ENCODE measurements around the gene TASOR2. TPM values are rescaled to one million over a fixed set of nuclear protein-coding genes. Genes with fewer than 3 reads are reported as not detected.

The TASOR2 gene
- total and polyA plus RNA-seq, 4 experiments from 2014 or later, result 4.8 to 85.7 (median 42.5) TPM

DNA sequence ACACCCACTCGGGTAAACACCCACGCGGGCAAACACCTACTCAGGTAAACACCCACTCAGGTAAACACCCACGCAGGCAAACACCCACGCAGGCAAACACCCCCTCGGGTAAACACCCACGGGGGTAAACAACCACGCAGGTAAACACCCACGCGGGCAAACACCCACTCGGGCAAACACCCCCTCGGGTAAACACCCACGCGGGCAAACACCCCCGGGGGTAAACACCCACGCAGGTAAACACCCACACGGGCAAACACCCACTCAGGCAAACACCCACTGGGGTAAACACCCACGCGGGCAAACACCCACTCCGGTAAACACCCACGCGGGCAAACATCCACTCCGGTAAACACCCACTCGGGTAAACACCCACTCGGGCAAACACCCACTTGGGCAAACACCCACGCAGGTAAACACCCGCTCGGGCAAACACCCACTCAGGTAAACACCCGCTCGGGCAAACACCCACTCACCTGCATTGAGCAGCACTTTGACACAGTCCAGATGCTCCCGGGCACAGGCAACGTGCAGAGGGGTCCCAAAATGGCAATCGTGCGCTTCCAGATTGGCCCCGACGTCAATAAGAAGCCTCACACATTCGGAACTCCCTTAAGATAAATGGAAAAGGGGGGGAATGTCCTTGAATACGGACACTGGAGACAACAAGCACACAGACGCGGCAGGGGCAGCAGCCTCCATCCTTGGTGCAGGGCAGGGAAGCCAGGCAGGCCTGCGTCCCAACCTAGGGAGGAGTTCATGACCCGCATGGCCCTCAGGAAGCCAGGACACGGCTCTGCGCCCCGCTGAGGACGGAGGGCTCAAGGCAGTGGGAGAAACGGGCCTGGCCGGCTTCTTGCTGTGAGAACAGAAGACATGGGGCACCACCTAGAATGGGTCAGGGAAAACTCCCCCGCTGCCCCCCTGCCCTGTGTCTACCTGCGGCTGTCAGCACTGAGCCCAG lies 35.9 kb upstream of the TASOR2 start:
- Histone ChIP-seq H3K4me1 (ENCODE audit: insufficient read depth, low read length) (no peaks in the 10 kb centered on the region), H3K9me3 (ENCODE audit: control insufficient read depth in 1 of 2, low read length in 2 of 2) (no peaks in the 10 kb centered on the region), H3K36me3 (ENCODE audit: insufficient read depth, low read length) (peaks cover 4% of the 10 kb centered on the region), H3K27ac (ENCODE audit: low read depth, low read length) (no peak overlapping the region), H3K4me3 (ENCODE audit: low read length in 2 of 2) (no peak overlapping the region), H3K27me3 (ENCODE audit: insufficient read depth, low read length) (no peaks in the 10 kb centered on the region)
- Mint-ChIP-seq H3K27ac (no peak overlapping the region), H3K9me3 (no peaks in the 10 kb centered on the region), H3K36me3 (peaks cover 27% of the 10 kb centered on the region in 2 donors), H3K4me1 (peaks cover 0 to 4% (median 0%) of the 10 kb centered on the region in 4 donors), H3K27me3 (no peaks in the 10 kb centered on the region), H3K4me3 (no peak overlapping the region)
- intact Hi-C loops (cut with micrococcal nuclease), result no loop called here
- ChIA-PET POLR2A (ENCODE audit: partially characterized antibody) (no interaction called here), CTCF (ENCODE audit: partially characterized antibody) (no interaction called here)
- DNase-seq, result no peak

DNA sequence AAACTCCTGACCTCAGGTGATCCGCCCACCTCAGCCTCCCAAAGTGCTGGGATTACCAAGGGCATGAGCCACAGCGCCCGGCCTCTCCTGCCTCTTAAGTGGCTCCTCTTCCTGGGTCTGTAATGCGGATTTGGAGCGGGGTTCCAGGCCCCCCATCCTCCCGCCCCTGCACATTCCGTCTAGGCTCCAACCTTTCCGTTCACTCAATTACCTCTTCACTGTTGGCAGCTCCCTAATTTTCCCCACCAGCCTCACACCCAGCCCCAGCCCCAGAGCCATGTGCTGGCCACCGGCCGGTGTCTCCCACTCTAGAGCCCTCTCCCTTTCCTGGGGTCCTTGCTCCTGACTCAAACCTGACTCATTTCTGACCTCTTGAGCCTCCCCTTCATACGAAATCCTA lies 34.9 kb upstream of the TASOR2 start:
- peaks cover 0 to 6% (median 0%) of the 10 kb centered on the region in 4 donors for H3K4me1 Mint-ChIP-seq
- Histone ChIP-seq H3K4me3 (ENCODE audit: low read length in 2 of 2) (no peak overlapping the region), H3K9me3 (ENCODE audit: control insufficient read depth in 1 of 2, low read length in 2 of 2) (no peaks in the 10 kb centered on the region), H3K27ac (ENCODE audit: low read depth, low read length) (no peak overlapping the region), H3K36me3 (ENCODE audit: insufficient read depth, low read length) (peaks cover 4% of the 10 kb centered on the region), H3K27me3 (ENCODE audit: insufficient read depth, low read length) (no peaks in the 10 kb centered on the region), H3K4me1 (ENCODE audit: insufficient read depth, low read length) (no peaks in the 10 kb centered on the region)
- intact Hi-C loops (cut with micrococcal nuclease), result no loop called here
- H3K4me3 Mint-ChIP-seq, result no peak overlapping the region
- CTCF ChIA-PET (ENCODE audit: partially characterized antibody), result interaction anchor here (1.4 to 1.7 kb wide), 2 partner anchors 20 to 27 kb away, joined by 4 read pairs; no protein-coding TSS in a partner anchor
- H3K27me3 Mint-ChIP-seq, result no peaks in the 10 kb centered on the region
- H3K27ac Mint-ChIP-seq, result peak overlapping the region in 1 of 7 donors; percentile 71
- no peak for DNase-seq
- H3K36me3 Mint-ChIP-seq, result peaks cover 21 to 24% of the 10 kb centered on the region in 2 donors
- POLR2A ChIA-PET (ENCODE audit: partially characterized antibody), result no interaction called here
- H3K9me3 Mint-ChIP-seq, result no peaks in the 10 kb centered on the region

DNA sequence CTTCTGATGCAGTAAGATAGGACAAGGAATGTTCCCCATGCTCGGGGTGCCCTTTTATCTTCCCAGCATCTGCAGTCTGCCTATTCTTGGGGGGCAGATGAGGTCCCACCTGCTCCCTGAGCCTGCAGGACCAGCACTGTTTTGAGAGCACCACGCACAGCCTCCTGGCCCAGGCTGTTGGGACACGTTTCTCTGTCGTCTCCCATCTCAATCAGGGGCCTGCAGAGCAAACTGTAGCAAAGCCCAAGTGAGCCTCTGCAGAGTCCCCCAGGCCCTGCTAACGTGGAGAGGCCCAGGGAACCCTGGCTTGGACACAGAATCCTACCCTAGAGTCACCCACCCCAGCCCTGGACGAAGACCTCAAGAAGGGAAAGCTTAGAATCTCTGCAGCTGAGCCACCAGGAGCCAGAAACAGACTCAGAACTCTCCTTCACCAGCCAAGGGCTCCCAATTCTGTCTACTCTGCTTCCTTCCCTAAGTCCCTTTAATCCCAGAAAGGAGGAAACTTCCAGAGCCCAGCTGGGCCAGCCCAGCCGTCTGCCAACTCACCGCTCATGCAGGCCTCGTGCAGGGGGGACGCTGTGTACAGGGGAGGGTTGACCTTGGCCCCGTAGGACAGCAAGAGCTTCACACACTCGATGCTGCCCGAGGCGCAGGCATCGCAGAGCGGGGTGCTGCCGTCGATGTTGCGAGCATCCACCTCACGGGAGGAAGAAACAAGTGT lies 33.8 kb upstream of the TASOR2 start:
- peak overlapping the region in 1 of 7 donors; percentile 42 for H3K27ac Mint-ChIP-seq

DNA sequence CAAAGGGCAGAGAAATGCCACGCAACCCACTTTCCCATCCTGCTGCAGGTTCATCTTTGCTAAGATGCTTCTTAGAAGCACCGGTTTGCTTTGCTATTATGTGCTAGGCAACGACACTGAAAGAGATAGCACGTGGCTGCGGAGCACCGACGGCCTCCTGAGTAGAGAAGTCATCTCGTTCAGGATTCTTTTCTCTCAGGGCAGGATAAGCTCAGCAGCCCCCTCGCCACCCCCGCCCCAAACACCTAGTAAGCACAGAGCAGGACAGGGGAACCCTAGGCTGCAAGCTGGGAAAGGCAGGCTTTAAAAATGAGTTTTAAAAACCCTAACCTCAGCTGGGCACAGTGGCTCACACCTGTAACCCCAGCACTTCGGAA lies 33.3 kb upstream of the TASOR2 start:
- Mint-ChIP-seq H3K36me3 (peaks cover 19 to 21% of the 10 kb centered on the region in 2 donors), H3K4me3 (no peak overlapping the region), H3K9me3 (no peaks in the 10 kb centered on the region), H3K27me3 (no peaks in the 10 kb centered on the region), H3K27ac (peak overlapping the region in 2 of 7 donors; percentile 25 to 42), H3K4me1 (peaks cover 9 to 13% (median 11%) of the 10 kb centered on the region in 4 donors)
- Histone ChIP-seq H3K27ac (ENCODE audit: low read depth, low read length) (no peak overlapping the region), H3K9me3 (ENCODE audit: control insufficient read depth in 1 of 2, low read length in 2 of 2) (no peaks in the 10 kb centered on the region), H3K4me1 (ENCODE audit: insufficient read depth, low read length) (peaks cover 2% of the 10 kb centered on the region), H3K36me3 (ENCODE audit: insufficient read depth, low read length) (peaks cover 4% of the 10 kb centered on the region), H3K27me3 (ENCODE audit: insufficient read depth, low read length) (no peaks in the 10 kb centered on the region), H3K4me3 (ENCODE audit: low read length in 2 of 2) (no peak overlapping the region)
- intact Hi-C loops (cut with micrococcal nuclease), result no loop called here
- ChIA-PET CTCF (ENCODE audit: partially characterized antibody) (interaction anchor here (0.8 to 1.7 kb wide), 2 partner anchors 20 to 29 kb away, joined by 4 read pairs; no protein-coding TSS in a partner anchor), POLR2A (ENCODE audit: partially characterized antibody) (no interaction called here)
- DNase-seq, result no peak

More for the DNA sequence above, 33.8 kb upstream of the TASOR2 start:
- H3K27ac ChIP-seq (ENCODE audit: low read depth, low read length), result no peak overlapping the region
- no peak for DNase-seq
- H3K36me3 Mint-ChIP-seq, result peaks cover 19 to 21% of the 10 kb centered on the region in 2 donors
- intact Hi-C loops (cut with micrococcal nuclease), result no loop called here
- no peaks in the 10 kb centered on the region for H3K9me3 Mint-ChIP-seq
- peaks cover 8 to 10% (median 9%) of the 10 kb centered on the region in 4 donors for H3K4me1 Mint-ChIP-seq
- no peak overlapping the region for H3K4me3 Mint-ChIP-seq
- H3K4me3 ChIP-seq (ENCODE audit: low read length in 2 of 2), result no peak overlapping the region
- no peaks in the 10 kb centered on the region for H3K27me3 Mint-ChIP-seq
- H3K4me1 ChIP-seq (ENCODE audit: insufficient read depth, low read length), result no peaks in the 10 kb centered on the region
- POLR2A ChIA-PET (ENCODE audit: partially characterized antibody), result no interaction called here
- CTCF ChIA-PET (ENCODE audit: partially characterized antibody), result interaction anchor here (1.4 to 1.7 kb wide), 2 partner anchors 21 to 28 kb away, joined by 4 read pairs; no protein-coding TSS in a partner anchor
- H3K27me3 ChIP-seq (ENCODE audit: insufficient read depth, low read length), result no peaks in the 10 kb centered on the region
- H3K9me3 ChIP-seq (ENCODE audit: control insufficient read depth in 1 of 2, low read length in 2 of 2), result no peaks in the 10 kb centered on the region
- H3K36me3 ChIP-seq (ENCODE audit: insufficient read depth, low read length), result peaks cover 4% of the 10 kb centered on the region

DNA sequence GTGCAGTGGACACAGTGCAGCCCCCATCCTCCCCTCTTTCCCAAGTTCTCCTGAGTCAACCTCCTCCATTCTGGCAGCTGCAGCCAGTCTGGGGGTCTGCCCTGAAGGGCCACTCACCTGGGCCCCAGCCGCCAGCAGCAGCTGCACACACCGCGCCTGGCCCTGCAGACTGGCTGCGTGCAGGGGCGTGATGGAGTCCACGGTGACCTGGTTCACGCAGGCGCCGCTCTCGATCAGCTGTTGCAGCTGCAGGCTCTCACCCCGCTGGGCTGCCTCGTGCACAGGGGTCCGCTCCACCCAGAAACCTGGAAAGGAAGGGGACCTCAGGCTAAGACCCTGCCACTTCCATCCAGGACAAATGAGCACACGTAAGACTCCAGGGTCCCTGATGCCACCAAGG lies 31.9 kb upstream of the TASOR2 start:
- Histone ChIP-seq H3K27me3 (ENCODE audit: insufficient read depth, low read length) (no peaks in the 10 kb centered on the region), H3K9me3 (ENCODE audit: control insufficient read depth in 1 of 2, low read length in 2 of 2) (no peaks in the 10 kb centered on the region), H3K4me3 (ENCODE audit: low read length in 2 of 2) (no peak overlapping the region), H3K4me1 (ENCODE audit: insufficient read depth, low read length) (peaks cover 16% of the 10 kb centered on the region), H3K36me3 (ENCODE audit: insufficient read depth, low read length) (no peaks in the 10 kb centered on the region), H3K27ac (ENCODE audit: low read depth, low read length) (no peak overlapping the region)
- Mint-ChIP-seq H3K36me3 (peaks cover 10 to 13% of the 10 kb centered on the region in 2 donors), H3K4me1 (peaks cover 21 to 26% (median 24%) of the 10 kb centered on the region in 4 donors), H3K27me3 (no peaks in the 10 kb centered on the region), H3K4me3 (no peak overlapping the region), H3K9me3 (no peaks in the 10 kb centered on the region), H3K27ac (no peak overlapping the region)
- DNase-seq, result no peak
- CTCF ChIA-PET (ENCODE audit: partially characterized antibody), result no interaction called here
- intact Hi-C loops (cut with micrococcal nuclease), result no loop called here
- POLR2A ChIA-PET (ENCODE audit: partially characterized antibody), result no interaction called here

DNA sequence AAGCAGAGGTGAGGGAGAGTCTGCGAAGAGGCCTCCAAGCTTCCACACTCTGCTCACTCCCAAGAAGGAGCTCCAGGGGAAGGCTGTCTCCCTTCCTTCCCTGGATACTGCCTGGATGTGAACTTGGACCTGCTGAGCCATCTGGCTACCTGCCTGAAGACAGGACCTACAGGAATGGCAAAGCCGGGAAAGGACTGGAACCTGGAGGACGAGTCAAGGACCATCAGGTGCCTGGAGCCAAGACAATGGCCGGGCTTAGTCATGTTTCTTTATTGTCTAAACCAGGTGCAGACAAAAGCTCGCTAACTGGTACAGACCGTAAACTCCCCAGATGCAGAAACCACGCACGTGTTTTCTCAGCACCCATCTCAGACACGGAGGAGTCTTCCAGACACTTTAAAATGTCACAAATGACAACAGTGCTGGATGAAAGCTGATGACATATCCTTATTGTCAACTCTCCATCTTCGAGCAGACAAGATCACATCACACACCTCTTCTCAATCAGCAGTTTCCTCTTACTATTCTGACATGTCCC lies 30.4 kb upstream of the TASOR2 start:
- H3K27ac Mint-ChIP-seq, result no peak overlapping the region

DNA sequence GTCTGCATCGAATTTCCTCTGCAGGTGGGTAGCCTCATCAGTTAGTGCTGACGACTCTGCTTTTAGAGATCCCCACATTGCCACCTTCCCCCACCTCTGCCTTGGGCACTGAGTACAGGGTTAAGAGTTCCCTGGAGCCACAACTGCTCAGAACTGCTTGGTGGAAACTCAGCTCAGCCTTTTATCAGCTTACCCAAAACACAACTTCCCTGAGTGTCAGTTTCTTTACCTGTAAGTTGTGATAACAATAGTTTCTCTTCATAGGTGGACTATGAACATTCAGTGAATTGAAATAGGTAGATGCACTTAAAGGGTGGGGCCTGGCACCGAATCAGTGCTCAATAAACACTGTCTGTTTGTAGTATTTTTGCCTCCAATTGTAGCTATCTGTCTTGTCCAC lies 29.5 kb upstream of the TASOR2 start:
- Mint-ChIP-seq H3K27me3 (no peaks in the 10 kb centered on the region), H3K27ac (peak overlapping the region in 5 of 7 donors; percentile 18 to 43 (median 22)), H3K9me3 (no peaks in the 10 kb centered on the region), H3K4me1 (peaks cover 26 to 36% (median 32%) of the 10 kb centered on the region in 4 donors), H3K36me3 (peaks cover 5% of the 10 kb centered on the region in 2 donors), H3K4me3 (peak overlapping the region in 2 of 8 donors; percentile 21 to 45)
- H3K27me3 ChIP-seq (ENCODE audit: insufficient read depth, low read length), result no peaks in the 10 kb centered on the region
- H3K4me3 ChIP-seq (ENCODE audit: low read length in 2 of 2), result no peak overlapping the region
- H3K9me3 ChIP-seq (ENCODE audit: control insufficient read depth in 1 of 2, low read length in 2 of 2), result no peaks in the 10 kb centered on the region
- DNase-seq, result no peak
- ChIA-PET POLR2A (ENCODE audit: partially characterized antibody) (interaction anchor here (0.8 kb wide), 1 partner anchor 91 kb away, joined by 3 read pairs; no protein-coding TSS in a partner anchor), CTCF (ENCODE audit: partially characterized antibody) (interaction anchor here (1.0 kb wide), 1 partner anchor 26 kb away, joined by 4 read pairs; no protein-coding TSS in a partner anchor)
- intact Hi-C loops (cut with micrococcal nuclease), result no loop called here
- no peak overlapping the region for H3K27ac ChIP-seq (ENCODE audit: low read depth, low read length)
- no peaks in the 10 kb centered on the region for H3K36me3 ChIP-seq (ENCODE audit: insufficient read depth, low read length)
- peaks cover 23% of the 10 kb centered on the region for H3K4me1 ChIP-seq (ENCODE audit: insufficient read depth, low read length)

More for the DNA sequence above, 30.4 kb upstream of the TASOR2 start:
- H3K4me3 Mint-ChIP-seq, result no peak overlapping the region
- Histone ChIP-seq H3K4me1 (ENCODE audit: insufficient read depth, low read length) (peaks cover 17% of the 10 kb centered on the region), H3K36me3 (ENCODE audit: insufficient read depth, low read length) (no peaks in the 10 kb centered on the region), H3K4me3 (ENCODE audit: low read length in 2 of 2) (no peak overlapping the region), H3K27ac (ENCODE audit: low read depth, low read length) (no peak overlapping the region), H3K9me3 (ENCODE audit: control insufficient read depth in 1 of 2, low read length in 2 of 2) (no peaks in the 10 kb centered on the region), H3K27me3 (ENCODE audit: insufficient read depth, low read length) (no peaks in the 10 kb centered on the region)
- intact Hi-C loops (cut with micrococcal nuclease), result no loop called here
- peaks cover 22 to 28% (median 25%) of the 10 kb centered on the region in 4 donors for H3K4me1 Mint-ChIP-seq
- no peaks in the 10 kb centered on the region for H3K27me3 Mint-ChIP-seq
- no peak for DNase-seq
- H3K36me3 Mint-ChIP-seq, result peaks cover 8 to 9% of the 10 kb centered on the region in 2 donors
- POLR2A ChIA-PET (ENCODE audit: partially characterized antibody), result no interaction called here
- H3K9me3 Mint-ChIP-seq, result no peaks in the 10 kb centered on the region
- CTCF ChIA-PET (ENCODE audit: partially characterized antibody), result no interaction called here
